Kidney (tissue), 14 donors: ENCODE results near the gene COL6A3. TPM values are rescaled to one million over a fixed set of nuclear protein-coding genes. Genes with fewer than 3 reads are reported as not detected.

Experiments used
- DNase-seq, 5 donors: peaks; one replicate each; pipeline ENCODE4 v3.0.0-alpha.2; 2013 to 2020
- FAIRE-seq: peaks from 2 replicates; lab custom pipeline; 2012; peaks lifted over from hg19 to GRCh38; lab: Jason Lieb, UNC
- H3K27ac ChIP-seq, 2 donors: one replicate each; pipeline ENCODE4 v1.7.0; 2013; ENCODE audit warnings: low read depth in 2 of 2, low read length in 2 of 2, inconsistent platforms in 1 of 2
- H3K27me3 ChIP-seq: one replicate; pipeline ENCODE4 v1.7.1; 2013; ENCODE audit warnings: low read length, inconsistent platforms; ENCODE audit not compliant: control insufficient read depth, insufficient read depth
- H3K36me3 ChIP-seq, 3 donors: one replicate each; pipeline versions ENCODE4 v1.7.0 to v1.7.1; 2013; ENCODE audit warnings: low read length in 3 of 3, control low read depth in 1 of 3, inconsistent platforms in 1 of 3; ENCODE audit not compliant: insufficient read depth in 3 of 3, control insufficient read depth in 2 of 3
- H3K4me1 ChIP-seq, 3 donors: one replicate each; pipeline versions ENCODE4 v1.7.0 to v1.7.1; 2013; ENCODE audit warnings: low read length in 3 of 3, inconsistent platforms in 1 of 3, low read depth in 1 of 3; ENCODE audit not compliant: control insufficient read depth in 2 of 3, insufficient read depth in 2 of 3
- H3K4me3 ChIP-seq, 3 donors: one replicate each; pipeline versions ENCODE4 v1.7.0 to v1.8.1; 2013; ENCODE audit warnings: low read length in 3 of 3, control low read depth in 1 of 3, inconsistent platforms in 1 of 3
- H3K9ac ChIP-seq, 3 donors: one replicate each; pipeline versions ENCODE4 v1.7.0 to v1.7.1; 2013; ENCODE audit warnings: low read length in 3 of 3, control low read depth in 1 of 3, inconsistent platforms in 1 of 3
- H3K9me3 ChIP-seq, 3 donors: one replicate each; pipeline versions ENCODE4 v1.7.0 to v1.7.1; 2013; ENCODE audit warnings: low read length in 3 of 3, control low read depth in 1 of 3, inconsistent platforms in 1 of 3; ENCODE audit not compliant: control insufficient read depth in 2 of 3, insufficient read depth in 1 of 3
- intact Hi-C: fragments of 100-400 bp; cut with DNase I; formaldehyde crosslinking; loops from one replicate; pipeline ENCODE4 v1.11.1; 2022
- polyA plus RNA-seq: library from polyadenylated mRNA; stranded (reverse); fragments of 350-450 nt; fragmentation: Illumina TruSeq; extraction: RNeasy Lipid Tissue Mini Kit (QIAGEN cat#74804); gene quantifications from one replicate; pipeline ENCODE4 v1.2.3, GENCODE V29; 2014; ENCODE audit warnings: low read depth, low replicate concordance; ENCODE audit not compliant: insufficient read depth
- total RNA-seq: library from RNA; stranded (reverse); fragmentation: NEBNext Ultra II Directional; extraction: Animal tissue kit (Norgen Biotek cat#: 25700); gene quantifications from one replicate; pipeline ENCODE4 v1.2.1, GENCODE V29; 2021
- TF ChIP-seq, protein P1 (sequence below): IDR thresholded peaks from 3 replicates; pipeline ENCODE4 v1.5.1; 2012; ENCODE audit warnings: mild to moderate bottlenecking, moderate library complexity, borderline replicate concordance; ENCODE audit not compliant: insufficient read depth; ENCODE audit errors: extremely low read depth
- donor health status: control.
- donor health status: control.
- donor health status: control.
- donor health status: control.
- donor health status: control.
- donor health status: DM: yes; HTN: yes; CAD: no.
- donor health status: Normal renal cell carcinoma (clear cell type).

The COL6A3 gene
- total and polyA plus RNA-seq, 2 donors from 2014 or later = 3.8 to 59.5 TPM

- no peaks in the 10 kb centered on the region for H3K36me3 ChIP-seq
- H3K4me3 ChIP-seq = no peak overlapping the region
- TF ChIP-seq, protein P1, sequence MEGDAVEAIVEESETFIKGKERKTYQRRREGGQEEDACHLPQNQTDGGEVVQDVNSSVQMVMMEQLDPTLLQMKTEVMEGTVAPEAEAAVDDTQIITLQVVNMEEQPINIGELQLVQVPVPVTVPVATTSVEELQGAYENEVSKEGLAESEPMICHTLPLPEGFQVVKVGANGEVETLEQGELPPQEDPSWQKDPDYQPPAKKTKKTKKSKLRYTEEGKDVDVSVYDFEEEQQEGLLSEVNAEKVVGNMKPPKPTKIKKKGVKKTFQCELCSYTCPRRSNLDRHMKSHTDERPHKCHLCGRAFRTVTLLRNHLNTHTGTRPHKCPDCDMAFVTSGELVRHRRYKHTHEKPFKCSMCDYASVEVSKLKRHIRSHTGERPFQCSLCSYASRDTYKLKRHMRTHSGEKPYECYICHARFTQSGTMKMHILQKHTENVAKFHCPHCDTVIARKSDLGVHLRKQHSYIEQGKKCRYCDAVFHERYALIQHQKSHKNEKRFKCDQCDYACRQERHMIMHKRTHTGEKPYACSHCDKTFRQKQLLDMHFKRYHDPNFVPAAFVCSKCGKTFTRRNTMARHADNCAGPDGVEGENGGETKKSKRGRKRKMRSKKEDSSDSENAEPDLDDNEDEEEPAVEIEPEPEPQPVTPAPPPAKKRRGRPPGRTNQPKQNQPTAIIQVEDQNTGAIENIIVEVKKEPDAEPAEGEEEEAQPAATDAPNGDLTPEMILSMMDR = no peak
- DNase-seq (no peak), FAIRE-seq (no peak)
- H3K9ac ChIP-seq = no peak overlapping the region
- intact Hi-C loops = no loop called here
- H3K27ac ChIP-seq = no peak overlapping the region
- H3K27me3 ChIP-seq = no peaks in the 10 kb centered on the region
- no peaks in the 10 kb centered on the region for H3K9me3 ChIP-seq
- no peaks in the 10 kb centered on the region for H3K4me1 ChIP-seq
These were observed 29.3 kb downstream of the COL6A3 start for GRCh38 chr2:237384672-237385020.

DNA sequence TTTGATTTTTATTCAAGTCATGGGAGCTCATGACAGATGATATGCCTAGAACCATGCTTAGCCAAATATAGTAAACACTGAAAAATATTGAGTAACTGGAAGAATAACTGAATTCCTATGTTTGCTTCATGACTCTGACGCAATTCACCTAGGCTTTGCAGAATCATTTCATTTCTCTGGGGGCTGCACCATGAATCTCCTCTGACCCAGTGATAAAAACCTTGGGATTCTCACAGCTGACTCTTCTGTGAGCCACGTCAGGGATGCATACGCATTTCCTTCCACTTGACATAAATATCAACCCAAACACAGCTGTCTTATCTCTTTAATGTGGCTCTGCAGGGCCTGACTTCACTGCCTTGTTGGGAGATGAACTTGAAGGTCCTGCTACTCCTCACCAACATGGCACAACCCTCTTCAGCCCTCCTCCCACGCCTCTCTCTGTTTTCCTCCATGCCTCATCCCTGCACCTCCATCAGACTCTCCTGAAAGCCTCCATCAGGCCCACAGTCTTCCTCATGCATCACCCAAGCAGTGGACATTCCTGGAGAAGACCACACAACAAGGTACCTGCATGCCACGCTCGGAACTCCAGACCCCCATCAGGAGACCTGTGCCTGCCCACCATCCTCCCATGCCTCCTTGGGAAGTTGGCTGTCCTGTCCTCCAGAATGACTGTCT lies 29.8 kb downstream of the COL6A3 start:
- H3K9me3 ChIP-seq = peaks cover 0 to 1% (median 0%) of the 10 kb centered on the region in 3 donors

GRCh38 chr2:237380768-237381167 lies 33.2 kb downstream of the COL6A3 start:
- TF ChIP-seq, protein P1 = no peak
- FAIRE-seq = no peak
- intact Hi-C loops = no loop called here
- Histone ChIP-seq H3K4me1 (no peaks in the 10 kb centered on the region), H3K9ac (no peak overlapping the region), H3K36me3 (peaks cover 0 to 5% (median 0%) of the 10 kb centered on the region in 3 donors), H3K27ac (no peak overlapping the region), H3K9me3 (peaks cover 0 to 5% (median 0%) of the 10 kb centered on the region in 3 donors), H3K27me3 (no peaks in the 10 kb centered on the region), H3K4me3 (no peak overlapping the region)
- no peak for DNase-seq

More for the DNA sequence above, 29.8 kb downstream of the COL6A3 start:
- Histone ChIP-seq H3K9ac (no peak overlapping the region), H3K27me3 (no peaks in the 10 kb centered on the region), H3K4me1 (no peaks in the 10 kb centered on the region), H3K27ac (no peak overlapping the region), H3K36me3 (no peaks in the 10 kb centered on the region), H3K4me3 (no peak overlapping the region)
- TF ChIP-seq, protein P1 = no peak
- FAIRE-seq (no peak), DNase-seq (no peak)
- intact Hi-C loops = no loop called here

- Histone ChIP-seq H3K9me3 (peaks cover 0 to 5% (median 0%) of the 10 kb centered on the region in 3 donors), H3K27ac (no peak overlapping the region), H3K4me1 (no peaks in the 10 kb centered on the region), H3K27me3 (no peaks in the 10 kb centered on the region), H3K36me3 (peaks cover 0 to 5% (median 0%) of the 10 kb centered on the region in 3 donors), H3K9ac (no peak overlapping the region), H3K4me3 (no peak overlapping the region)
- FAIRE-seq = no peak
- intact Hi-C loops = no loop called here
- TF ChIP-seq, protein P1 = no peak
- DNase-seq = no peak
These were observed 34.3 kb downstream of the COL6A3 start for GRCh38 chr2:237379636-237380035.
